GM19328 (cell line): ENCODE results near the gene NAV1.

Source experiments
- ATAC-seq: cut with Tn5 transposase; IDR thresholded peaks from one replicate; pipeline ENCODE4 v1.9.1; 2021; ENCODE audit warnings: mild to moderate bottlenecking, moderate library complexity; ENCODE audit not compliant: unreplicated experiment

NAV1 gene

GRCh38 chr1:201585901-201586300 is 47.0 kb downstream of the NAV1 start:
- no peak for ATAC-seq

- no peak for ATAC-seq
Observed at GRCh38 chr1:201586806-201587205, 47.9 kb downstream of the NAV1 start.

- ATAC-seq: no peak
Observed at GRCh38 chr1:201587729-201588128, 48.8 kb downstream of the NAV1 start.
